Osteoblast (primary cell): ENCODE data around the gene ROBO4. TPM values are rescaled to one million over a fixed set of nuclear protein-coding genes. Genes with fewer than 3 reads are reported as not detected.

Experiments used
- DNase-seq: peaks from one replicate; pipeline ENCODE4 v3.0.0; 2011; ENCODE audit warnings: low spot score, mixed read lengths; ENCODE audit not compliant: insufficient read length; ENCODE audit errors: missing footprints
- H2AFZ ChIP-seq: 2 replicates; pipeline ENCODE4 v1.6.0; 2011; ENCODE audit warnings: mild to moderate bottlenecking, low read length
- H3K27ac ChIP-seq: 2 replicates; pipeline ENCODE4 v1.5.1; 2011; ENCODE audit warnings: mild to moderate bottlenecking, low read depth, low read length, moderate library complexity
- H3K27me3 ChIP-seq: 2 replicates; pipeline ENCODE4 v1.6.0; 2012; ENCODE audit warnings: mild to moderate bottlenecking, control low read depth, inconsistent platforms, low read length, moderate library complexity; ENCODE audit not compliant: insufficient read depth
- H3K36me3 ChIP-seq: 2 replicates; pipeline ENCODE4 v1.5.1; 2011; ENCODE audit warnings: mild to moderate bottlenecking, low read length, control low read depth, moderate library complexity; ENCODE audit not compliant: insufficient read depth
- H3K4me1 ChIP-seq: 2 replicates; pipeline ENCODE4 v1.5.1; 2011; ENCODE audit warnings: mild to moderate bottlenecking, low read length, control low read depth, moderate library complexity; ENCODE audit not compliant: insufficient read depth
- H3K4me2 ChIP-seq: 2 replicates; pipeline ENCODE4 v1.6.0; 2011; ENCODE audit warnings: mild to moderate bottlenecking, low read length; ENCODE audit not compliant: insufficient read depth
- H3K4me3 ChIP-seq: fragments of 200-600 bp; sonication (generic); 3 replicates; pipeline ENCODE4 v1.5.1; 2012; ENCODE audit warnings: mild to moderate bottlenecking, low read length, inconsistent platforms; ENCODE audit not compliant: insufficient read depth
- H3K79me2 ChIP-seq: 2 replicates; pipeline ENCODE4 v1.6.0; 2012; ENCODE audit warnings: mild to moderate bottlenecking, low read length, control low read depth, inconsistent platforms; ENCODE audit not compliant: insufficient read depth
- H3K9me3 ChIP-seq: 2 replicates; pipeline ENCODE4 v1.5.1; 2011; ENCODE audit warnings: low read depth, low read length, control low read depth
- H4K20me1 ChIP-seq: 2 replicates; pipeline ENCODE4 v1.6.0; 2012; ENCODE audit warnings: mild to moderate bottlenecking, low read length, control low read depth; ENCODE audit not compliant: insufficient read depth
- CTCF ChIP-seq: IDR thresholded peaks from 2 replicates; pipeline ENCODE4 v1.5.1; 2011; ENCODE audit warnings: mild to moderate bottlenecking, low read depth, low read length, moderate library complexity; ENCODE audit errors: extremely low read depth
- total RNA-seq: library from RNA; depleted of rRNA; stranded (reverse); fragments of >200 nt; gene quantifications from 2 replicates; pipeline ENCODE4 v1.2.3, GENCODE V29; 2012

The ROBO4 gene
- total RNA-seq, 1 donor: 0.36 TPM

- H4K20me1 ChIP-seq: no peaks in the 10 kb centered on the region
- no peak for TF ChIP-seq CTCF
- H2AFZ ChIP-seq: no peak overlapping the region
- H3K27me3 ChIP-seq: no peaks in the 10 kb centered on the region
- no peaks in the 10 kb centered on the region for H3K4me1 ChIP-seq
- peak; percentile 52 for DNase-seq
- no peaks in the 10 kb centered on the region for H3K36me3 ChIP-seq
- no peak overlapping the region for H3K4me3 ChIP-seq
- no peaks in the 10 kb centered on the region for H3K9me3 ChIP-seq
- H3K79me2 ChIP-seq: no peaks in the 10 kb centered on the region
- no peak overlapping the region for H3K27ac ChIP-seq
- no peak overlapping the region for H3K4me2 ChIP-seq
Observed at GRCh38 chr11:124880958-124881357, 16.7 kb downstream of the ROBO4 start.

GRCh38 chr11:124880290-124880611 is 17.4 kb downstream of the ROBO4 start:
- H3K4me2 ChIP-seq: no peak overlapping the region
- no peaks in the 10 kb centered on the region for H3K4me1 ChIP-seq
- DNase-seq: peak; percentile 34
- H3K27me3 ChIP-seq: no peaks in the 10 kb centered on the region
- no peaks in the 10 kb centered on the region for H4K20me1 ChIP-seq
- no peaks in the 10 kb centered on the region for H3K9me3 ChIP-seq
- no peak overlapping the region for H2AFZ ChIP-seq
- H3K4me3 ChIP-seq: no peak overlapping the region
- TF ChIP-seq CTCF: no peak
- H3K79me2 ChIP-seq: no peaks in the 10 kb centered on the region
- no peak overlapping the region for H3K27ac ChIP-seq
- H3K36me3 ChIP-seq: no peaks in the 10 kb centered on the region

- Histone ChIP-seq H3K9me3 (no peaks in the 10 kb centered on the region), H3K79me2 (no peaks in the 10 kb centered on the region), H3K27ac (no peak overlapping the region), H3K4me1 (no peaks in the 10 kb centered on the region), H3K4me3 (no peak overlapping the region), H3K36me3 (no peaks in the 10 kb centered on the region), H3K27me3 (no peaks in the 10 kb centered on the region), H3K4me2 (no peak overlapping the region), H4K20me1 (no peaks in the 10 kb centered on the region), H2AFZ (no peak overlapping the region)
- DNase-seq: peak; percentile 79
- no peak for TF ChIP-seq CTCF
Observed at GRCh38 chr11:124879493-124880289, 18.0 kb downstream of the ROBO4 start.

- Histone ChIP-seq H3K79me2 (no peaks in the 10 kb centered on the region), H3K27me3 (peaks cover 2% of the 10 kb centered on the region), H3K9me3 (no peaks in the 10 kb centered on the region), H4K20me1 (no peaks in the 10 kb centered on the region), H3K4me2 (no peak overlapping the region), H3K27ac (no peak overlapping the region), H2AFZ (no peak overlapping the region), H3K4me1 (no peaks in the 10 kb centered on the region), H3K36me3 (no peaks in the 10 kb centered on the region), H3K4me3 (no peak overlapping the region)
- no peak for TF ChIP-seq CTCF
- peak; percentile 22 for DNase-seq
Observed at GRCh38 chr11:124878759-124879492, 18.7 kb downstream of the ROBO4 start.
